HG02870 (cell line): ENCODE data around the gene KCNIP4.
"Not testable (repeated sequence)": the region's sequence is repeated elsewhere in the genome, so short reads cannot be mapped to it uniquely, and the experiment has no call there.

Source experiments
- ATAC-seq: cut with Tn5 transposase; IDR thresholded peaks from one replicate; pipeline ENCODE4 v1.9.1; 2021; ENCODE audit warnings: mild to moderate bottlenecking, moderate library complexity; ENCODE audit not compliant: unreplicated experiment

KCNIP4 gene

GRCh38 chr4:21380861-21381260 lies 567.7 kb downstream of the KCNIP4 start:
- no peak for ATAC-seq

GRCh38 chr4:21377046-21377445 lies 571.5 kb downstream of the KCNIP4 start:
- ATAC-seq, result no peak

DNA sequence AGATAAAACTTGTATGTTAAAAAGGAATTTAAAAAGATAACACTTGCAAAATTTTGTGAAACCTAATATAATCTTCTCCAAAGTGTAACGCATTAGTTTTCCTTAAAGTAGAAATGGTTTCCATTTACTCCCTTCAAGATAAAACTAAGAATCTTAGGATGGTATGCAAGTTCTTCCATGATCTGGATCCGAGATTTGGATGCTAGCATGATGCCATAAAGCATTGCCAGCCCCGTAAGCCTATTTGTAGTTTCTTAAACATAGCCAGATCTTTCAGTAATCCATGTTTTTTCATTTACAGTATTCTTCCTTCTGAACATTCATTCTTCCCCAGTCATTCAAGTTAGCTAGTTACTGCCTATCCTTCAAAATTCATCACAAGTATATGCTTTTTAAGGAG lies 572.4 kb downstream of the KCNIP4 start:
- ATAC-seq, result no peak

- no peak for ATAC-seq
These were observed 573.8 kb downstream of the KCNIP4 start for GRCh38 chr4:21374641-21375368.

DNA sequence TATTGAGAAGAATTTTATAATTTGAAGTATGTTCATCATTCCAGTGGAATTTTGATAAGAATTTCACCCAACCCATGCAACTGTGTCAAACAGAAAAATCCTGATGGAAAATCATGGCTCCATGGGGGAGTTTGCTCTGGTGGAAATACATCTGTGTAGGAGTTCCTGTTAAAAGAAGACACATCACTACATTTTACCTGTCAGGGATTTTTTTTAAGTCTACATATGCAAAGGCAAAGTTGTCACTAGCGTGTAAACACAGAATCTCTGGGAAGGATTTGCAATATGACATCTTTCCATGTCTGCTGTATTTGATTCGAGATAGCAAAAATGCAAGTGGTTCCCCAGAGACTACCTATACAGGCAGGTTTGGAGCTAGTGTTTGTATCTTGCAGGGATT lies 581.0 kb downstream of the KCNIP4 start:
- ATAC-seq, result no peak

DNA sequence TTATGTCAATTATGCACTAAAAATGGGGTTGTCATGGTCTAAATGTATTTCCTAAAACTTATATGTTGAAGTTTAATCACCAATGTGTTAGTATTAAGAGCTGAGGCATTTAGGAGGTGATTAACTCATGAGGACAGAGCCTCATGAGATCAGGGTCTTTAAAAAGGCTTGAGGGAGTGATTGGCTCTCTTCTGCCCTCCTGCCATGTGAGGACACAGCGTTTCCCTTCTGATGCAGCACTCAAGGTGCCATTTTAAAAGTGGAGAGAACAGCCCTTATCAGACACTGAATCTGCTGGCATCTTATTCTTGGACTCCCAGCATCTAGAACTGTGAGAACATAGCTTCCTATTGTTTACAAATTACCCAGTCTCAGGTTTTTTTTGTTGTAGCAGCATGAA lies 581.7 kb downstream of the KCNIP4 start:
- no peak for ATAC-seq

GRCh38 chr4:21366312-21366711 lies 582.3 kb downstream of the KCNIP4 start:
- no peak for ATAC-seq

DNA sequence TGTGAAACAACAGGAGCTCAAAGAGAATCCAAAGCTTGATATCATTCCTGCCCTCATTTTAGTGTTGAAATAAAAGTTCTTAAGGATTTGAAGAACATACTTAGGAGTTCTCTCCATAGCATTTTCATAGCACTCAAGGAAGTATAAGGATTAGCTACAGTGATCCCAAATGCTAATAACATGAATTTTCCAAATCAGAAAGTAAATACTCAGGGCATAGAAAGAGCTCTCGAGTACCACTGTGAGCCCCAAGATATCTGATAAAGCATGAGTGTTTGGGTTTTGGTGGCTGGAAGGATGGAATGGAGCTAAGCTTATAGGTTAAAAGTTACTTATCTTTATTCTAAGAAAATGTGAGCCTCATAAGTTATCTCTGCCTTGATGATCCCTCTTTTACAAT lies 584.9 kb downstream of the KCNIP4 start:
- no peak for ATAC-seq

DNA sequence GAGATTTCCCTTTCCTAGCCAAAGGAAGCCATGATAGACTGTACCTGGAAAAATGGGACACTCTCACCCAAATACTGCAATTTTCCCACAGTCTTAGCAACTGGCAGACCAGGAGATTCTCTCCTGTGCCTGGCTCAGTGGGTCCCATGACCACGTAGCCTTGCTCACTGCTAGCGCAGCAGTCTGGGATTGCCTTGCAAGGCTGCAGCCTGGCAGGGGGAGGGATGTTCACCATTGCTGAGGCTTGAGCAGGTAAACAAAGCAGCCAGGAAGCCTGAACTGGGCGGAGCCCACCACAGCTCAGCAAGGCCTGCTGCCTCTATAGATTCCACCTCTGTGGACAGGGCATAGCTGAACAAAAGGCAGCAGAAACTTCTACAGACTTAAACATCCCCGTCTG lies 596.2 kb downstream of the KCNIP4 start:
- not testable (repeated sequence) for ATAC-seq

DNA sequence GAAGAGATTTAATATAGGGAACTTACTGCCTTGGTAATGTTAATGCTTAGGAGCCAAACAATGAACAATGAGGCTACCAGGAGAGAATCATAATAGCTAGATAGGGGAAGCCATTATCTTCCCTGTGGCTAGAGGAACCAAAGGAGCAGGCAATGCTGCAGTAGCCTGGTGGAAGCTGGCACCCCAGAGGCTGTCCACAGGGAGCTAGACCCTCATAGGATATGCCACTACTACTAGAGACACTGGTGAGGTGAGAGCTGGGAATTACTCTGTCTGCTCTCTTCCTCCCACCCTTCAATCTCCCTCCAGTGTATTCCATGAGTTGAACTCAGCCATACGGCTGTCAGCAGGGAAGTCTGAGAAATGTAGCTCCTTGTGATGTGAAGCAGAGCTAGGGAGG lies 601.4 kb downstream of the KCNIP4 start:
- no peak for ATAC-seq

DNA sequence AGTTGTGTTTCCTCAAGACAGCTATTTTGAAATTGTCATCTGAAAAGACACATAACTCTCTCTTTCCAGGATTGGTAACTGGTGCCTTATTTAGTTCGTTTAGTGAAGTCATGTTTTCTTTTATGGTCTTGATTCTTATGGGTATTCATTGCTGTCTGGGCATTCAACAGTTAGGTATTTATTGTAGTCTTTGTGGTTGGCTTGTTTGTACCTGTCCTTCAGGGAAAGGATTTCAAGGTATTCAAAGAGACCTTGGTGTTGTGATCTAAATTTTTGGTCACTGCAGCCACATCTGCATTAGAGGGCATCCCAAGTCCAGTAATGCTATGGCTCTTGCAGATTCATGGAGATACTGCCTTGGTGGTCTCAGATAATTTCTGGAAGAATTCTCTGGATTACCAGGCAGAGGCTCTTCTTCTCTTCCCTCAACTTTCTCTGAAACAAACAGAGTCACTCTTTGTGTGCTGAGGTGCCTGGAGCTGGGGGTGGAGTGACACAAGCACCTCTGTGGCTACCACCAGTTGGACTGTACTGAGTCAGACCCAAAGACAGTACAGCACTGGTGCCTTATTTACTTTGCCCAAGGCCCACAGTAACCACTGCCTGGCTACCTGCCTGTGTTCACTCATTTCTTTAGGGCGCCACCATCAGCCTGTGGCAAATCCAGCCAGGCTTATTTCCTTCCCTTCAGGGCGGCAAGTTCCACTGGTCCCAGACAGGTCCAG lies 620.4 kb downstream of the KCNIP4 start:
- no peak for ATAC-seq

DNA sequence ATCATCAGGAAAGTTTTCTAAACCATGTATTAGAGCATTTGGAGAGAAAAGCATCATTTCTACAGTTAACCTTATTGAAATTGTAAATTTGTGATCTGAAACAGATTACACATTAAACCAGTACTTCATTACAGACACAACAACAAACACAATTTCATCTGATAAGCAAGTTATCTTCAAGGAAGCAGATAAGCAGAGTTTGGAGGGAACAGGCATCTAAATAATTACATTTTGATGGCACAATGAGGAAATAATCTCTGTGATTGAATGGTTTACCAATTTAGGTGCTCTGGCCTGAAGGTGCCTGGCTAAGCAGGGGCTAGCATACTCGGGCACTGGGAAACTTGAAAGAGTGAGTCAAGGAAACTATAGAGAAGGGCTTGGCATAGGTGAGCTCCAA lies 628.5 kb downstream of the KCNIP4 start:
- ATAC-seq, result no peak

DNA sequence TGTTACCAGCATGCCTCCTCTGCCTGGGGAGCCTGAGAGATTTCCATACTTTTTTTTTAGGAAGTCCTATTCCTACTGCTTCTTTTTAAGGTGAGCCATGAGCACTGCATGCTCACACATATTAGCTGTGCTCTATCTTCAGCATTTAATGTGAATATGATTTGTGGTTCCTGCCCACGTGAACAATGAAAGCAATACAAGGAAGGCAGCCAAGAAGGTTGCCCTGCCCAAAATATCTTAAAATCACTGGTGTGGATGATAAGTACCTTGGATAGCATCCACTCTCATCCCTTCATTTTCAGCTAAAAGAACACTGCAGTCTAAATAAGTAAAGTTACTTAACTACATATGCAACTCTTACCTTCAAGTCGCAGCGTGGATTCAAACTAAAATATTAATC lies 640.9 kb downstream of the KCNIP4 start:
- ATAC-seq, result no peak

GRCh38 chr4:21304540-21304887 lies 644.1 kb downstream of the KCNIP4 start:
- ATAC-seq, result no peak

DNA sequence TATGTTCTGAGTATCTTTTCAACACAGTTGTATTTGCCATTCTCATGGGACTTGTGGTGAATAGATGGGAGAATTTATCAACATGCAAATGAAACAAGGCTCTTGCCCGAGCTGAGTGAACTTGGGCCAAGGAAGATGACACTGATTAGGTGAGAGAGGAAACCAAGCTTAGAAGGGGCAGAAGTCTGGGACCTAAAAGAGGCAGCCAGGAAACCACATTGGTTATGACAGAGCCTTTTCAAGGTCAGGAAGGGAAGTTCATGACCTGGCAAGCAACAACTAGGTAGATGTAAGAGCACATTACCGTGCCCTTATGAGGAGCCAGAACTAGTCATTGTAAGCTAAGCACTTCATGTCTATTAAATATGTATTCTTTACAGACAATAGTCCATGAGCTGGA lies 658.0 kb downstream of the KCNIP4 start:
- ATAC-seq, result peak; percentile 45

GRCh38 chr4:21276046-21276445 lies 672.5 kb downstream of the KCNIP4 start:
- ATAC-seq, result no peak

- no peak for ATAC-seq
These were observed 677.0 kb downstream of the KCNIP4 start for GRCh38 chr4:21271439-21272052.

- no peak for ATAC-seq
These were observed 700.2 kb downstream of the KCNIP4 start for GRCh38 chr4:21248331-21248730.

DNA sequence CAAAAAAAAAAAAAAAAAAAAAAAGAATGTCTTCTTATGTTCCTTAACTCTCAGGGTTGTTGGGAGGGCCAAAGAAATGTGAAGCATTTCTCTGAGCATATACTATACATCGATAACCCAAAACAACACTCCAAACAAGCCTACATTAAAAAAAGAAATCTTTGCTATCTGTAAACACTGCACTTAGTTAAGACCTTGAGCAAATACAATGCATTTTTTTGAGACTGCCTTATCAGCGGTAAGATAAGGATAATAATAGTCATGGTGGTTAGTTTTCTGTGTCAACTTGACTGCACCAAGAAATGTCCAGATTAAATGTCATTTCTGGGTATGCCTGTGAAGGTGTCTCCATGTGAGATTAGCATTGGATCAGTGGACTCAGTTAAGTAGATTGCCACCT lies 706.4 kb downstream of the KCNIP4 start:
- ATAC-seq, result no peak

DNA sequence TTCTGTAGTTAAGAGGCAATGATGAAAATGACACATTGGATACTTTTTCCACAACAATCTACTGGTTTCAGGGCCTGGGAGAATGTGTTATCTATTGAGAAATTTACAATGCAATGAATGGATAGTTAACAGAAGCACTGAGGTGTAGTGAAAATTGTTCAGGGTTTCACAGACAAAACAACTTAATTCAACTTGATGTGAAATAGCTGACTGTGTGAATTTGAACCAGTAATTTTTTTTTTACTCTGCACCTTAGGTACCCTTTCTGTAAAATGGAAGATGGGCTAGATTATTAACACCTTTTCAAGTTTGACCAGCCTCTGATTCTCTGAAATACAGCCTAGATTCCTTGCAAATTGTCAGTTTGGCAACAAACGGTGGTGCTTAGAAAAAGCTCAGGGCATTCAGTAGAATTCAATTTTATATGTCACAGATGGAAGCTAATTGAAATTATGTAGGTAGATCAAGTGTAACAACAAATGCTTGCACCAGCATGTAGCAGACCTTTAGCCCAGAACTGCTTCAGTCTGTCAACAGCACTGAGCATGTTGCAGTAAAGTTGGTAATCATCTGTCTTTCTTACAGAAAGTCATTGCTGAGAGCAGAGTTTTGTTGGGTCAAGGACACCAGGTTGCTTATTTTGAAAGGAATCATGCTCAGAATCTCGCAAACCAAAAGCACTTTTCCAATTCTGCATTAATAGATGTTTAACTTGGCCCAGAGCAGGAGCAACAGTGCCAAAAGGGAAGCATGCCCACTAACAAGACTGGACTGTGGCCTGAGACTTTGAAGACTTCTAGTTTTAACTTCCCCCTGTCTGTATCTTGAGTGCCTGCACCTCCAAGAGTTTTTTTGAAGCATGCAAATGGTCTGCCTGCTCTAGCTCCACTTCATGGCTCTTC lies 721.7 kb downstream of the KCNIP4 start:
- ATAC-seq, result no peak

- ATAC-seq, result no peak
These were observed 736.7 kb downstream of the KCNIP4 start for GRCh38 chr4:21211846-21212245.
